Lung (tissue), 12 donors: ENCODE data around the gene MCRIP2. TPM values are rescaled to one million over a fixed set of nuclear protein-coding genes. Genes with fewer than 3 reads are reported as not detected.

Source experiments
- ATAC-seq: fragments of 200-7000 bp; cut with Tn5 transposase; one replicate; pipeline ENCODE4 v1.9.1; 2020; ENCODE audit warnings: moderate number of reproducible peaks; ENCODE audit not compliant: insufficient read depth, low FRiP score
- DNase-seq, 3 donors: peaks; one replicate each; pipeline ENCODE4 v3.0.0-alpha.2; 2013 to 2017
- H3K27ac ChIP-seq, 2 donors: one replicate each; pipeline ENCODE4 v1.5.1; 2013; ENCODE audit warnings: mild to moderate bottlenecking in 2 of 2, moderate library complexity in 2 of 2, control low read depth in 1 of 2, inconsistent platforms in 1 of 2, low read depth in 1 of 2, low read length in 1 of 2
- H3K27me3 ChIP-seq, 3 donors: one replicate each; pipeline ENCODE4 v1.5.1; 2013; ENCODE audit warnings: low read length in 2 of 3; ENCODE audit not compliant: control insufficient read depth in 3 of 3, insufficient read depth in 3 of 3
- H3K36me3 ChIP-seq, 4 donors: one replicate each; pipeline ENCODE4 v1.5.1; 2013; ENCODE audit warnings: low read length in 4 of 4, mild to moderate bottlenecking in 1 of 4, moderate library complexity in 1 of 4; ENCODE audit not compliant: control insufficient read depth in 4 of 4, insufficient read depth in 4 of 4
- H3K4me1 ChIP-seq, 5 donors: one replicate each; pipeline ENCODE4 v1.5.1; 2013; ENCODE audit warnings: low read length in 5 of 5, mild to moderate bottlenecking in 2 of 5, moderate library complexity in 1 of 5; ENCODE audit not compliant: control insufficient read depth in 5 of 5, insufficient read depth in 5 of 5
- H3K4me3 ChIP-seq: one replicate; pipeline ENCODE4 v1.5.1; 2013; ENCODE audit warnings: mild to moderate bottlenecking, control low read depth, moderate library complexity
- H3K9ac ChIP-seq, 2 donors: one replicate each; pipeline ENCODE4 v1.5.1; 2013; ENCODE audit warnings: low read length in 2 of 2, control low read depth in 1 of 2; ENCODE audit not compliant: insufficient read depth in 1 of 2
- H3K9me3 ChIP-seq, 4 donors: one replicate each; pipeline ENCODE4 v1.5.1; 2013; ENCODE audit warnings: low read length in 3 of 4, mild to moderate bottlenecking in 1 of 4, moderate library complexity in 1 of 4; ENCODE audit not compliant: control insufficient read depth in 4 of 4, insufficient read depth in 3 of 4
- WGBS, 2 donors: extraction: QIAGEN DNeasy Blood & Tissue Kit; methylation state at CpG; one replicate each; pipeline ENCODE4 v1.1.7; 2013; 5-methylcytosine and 5-hydroxymethylcytosine counted together
- polyA plus RNA-seq, 2 donors: library from polyadenylated mRNA; stranded (reverse); fragments of 200-250 nt; gene quantifications; one replicate each; pipeline ENCODE4 v1.2.1, GENCODE V29; 2013
- total RNA-seq, 2 donors: library from RNA; depleted of rRNA in 1 of 2; stranded (reverse); fragments of >200 nt in 1 of 2; gene quantifications; one replicate each; pipeline ENCODE4 v1.2.1, GENCODE V29; 2014 to 2021
- TF ChIP-seq, protein P1 (sequence below): IDR thresholded peaks from 2 replicates; pipeline ENCODE4 v1.5.1; 2012; ENCODE audit warnings: mild to moderate bottlenecking; ENCODE audit errors: control extremely low read depth, extremely low read depth
- donor health status: control.
- donor health status: control.
- donor health status: Bipolar disorder and iron deficiency.
- donor health status: healthy.
- donor health status: DM: yes; HTN: yes; CAD: no.

The MCRIP2 gene
- total and polyA plus RNA-seq, 4 donors, result 9.1 to 109 (median 53.3) TPM

DNA sequence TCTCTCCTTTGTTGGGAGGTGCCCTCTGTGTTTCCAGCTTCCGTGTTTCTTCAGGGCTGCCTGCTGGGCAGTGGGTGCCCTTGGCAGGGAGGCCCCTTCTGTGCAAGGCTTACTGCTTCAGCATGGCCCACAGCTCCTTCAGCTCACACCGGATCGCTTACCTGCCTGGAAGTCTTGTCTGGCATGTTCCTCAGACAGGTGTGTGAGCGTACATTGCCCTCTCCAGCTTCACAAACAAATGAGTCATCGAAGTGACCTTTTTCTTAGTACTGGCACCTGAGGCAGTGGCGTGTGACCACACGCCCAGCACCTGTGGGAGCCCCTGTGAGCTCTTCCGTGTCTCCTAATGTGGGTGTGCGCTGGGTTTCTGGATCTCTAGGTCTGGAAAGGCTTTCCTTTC is 48.2 kb upstream of the MCRIP2 start:
- TF ChIP-seq, protein P1, sequence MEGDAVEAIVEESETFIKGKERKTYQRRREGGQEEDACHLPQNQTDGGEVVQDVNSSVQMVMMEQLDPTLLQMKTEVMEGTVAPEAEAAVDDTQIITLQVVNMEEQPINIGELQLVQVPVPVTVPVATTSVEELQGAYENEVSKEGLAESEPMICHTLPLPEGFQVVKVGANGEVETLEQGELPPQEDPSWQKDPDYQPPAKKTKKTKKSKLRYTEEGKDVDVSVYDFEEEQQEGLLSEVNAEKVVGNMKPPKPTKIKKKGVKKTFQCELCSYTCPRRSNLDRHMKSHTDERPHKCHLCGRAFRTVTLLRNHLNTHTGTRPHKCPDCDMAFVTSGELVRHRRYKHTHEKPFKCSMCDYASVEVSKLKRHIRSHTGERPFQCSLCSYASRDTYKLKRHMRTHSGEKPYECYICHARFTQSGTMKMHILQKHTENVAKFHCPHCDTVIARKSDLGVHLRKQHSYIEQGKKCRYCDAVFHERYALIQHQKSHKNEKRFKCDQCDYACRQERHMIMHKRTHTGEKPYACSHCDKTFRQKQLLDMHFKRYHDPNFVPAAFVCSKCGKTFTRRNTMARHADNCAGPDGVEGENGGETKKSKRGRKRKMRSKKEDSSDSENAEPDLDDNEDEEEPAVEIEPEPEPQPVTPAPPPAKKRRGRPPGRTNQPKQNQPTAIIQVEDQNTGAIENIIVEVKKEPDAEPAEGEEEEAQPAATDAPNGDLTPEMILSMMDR, result no peak
- Histone ChIP-seq H3K9ac (no peak overlapping the region), H3K9me3 (no peaks in the 10 kb centered on the region), H3K4me3 (no peak overlapping the region), H3K27ac (peak overlapping the region in 1 of 2 donors; percentile 71), H3K27me3 (no peaks in the 10 kb centered on the region), H3K4me1 (peaks cover 0 to 31% (median 21%) of the 10 kb centered on the region in 5 donors), H3K36me3 (peaks cover 0 to 5% (median 3%) of the 10 kb centered on the region in 4 donors)
- DNase-seq, result peak in 1 of 3 donors; percentile 19
- ATAC-seq, result no peak
- WGBS, 2 donors, result 70 to 87% methylated on average over 9 of the region's 9 CpGs

GRCh38 chr16:593807-594206 is 47.8 kb upstream of the MCRIP2 start:
- WGBS, 2 donors, result 80 to 91% methylated on average over 16 of the region's 16 CpGs
- Histone ChIP-seq H3K27ac (peak overlapping the region in 1 of 2 donors; percentile 71), H3K4me1 (peaks cover 0 to 31% (median 21%) of the 10 kb centered on the region in 5 donors), H3K9me3 (no peaks in the 10 kb centered on the region), H3K9ac (no peak overlapping the region), H3K36me3 (peaks cover 0 to 5% (median 4%) of the 10 kb centered on the region in 4 donors), H3K4me3 (no peak overlapping the region), H3K27me3 (no peaks in the 10 kb centered on the region)
- ATAC-seq (no peak), DNase-seq (no peak)
- TF ChIP-seq, protein P1, result no peak

DNA sequence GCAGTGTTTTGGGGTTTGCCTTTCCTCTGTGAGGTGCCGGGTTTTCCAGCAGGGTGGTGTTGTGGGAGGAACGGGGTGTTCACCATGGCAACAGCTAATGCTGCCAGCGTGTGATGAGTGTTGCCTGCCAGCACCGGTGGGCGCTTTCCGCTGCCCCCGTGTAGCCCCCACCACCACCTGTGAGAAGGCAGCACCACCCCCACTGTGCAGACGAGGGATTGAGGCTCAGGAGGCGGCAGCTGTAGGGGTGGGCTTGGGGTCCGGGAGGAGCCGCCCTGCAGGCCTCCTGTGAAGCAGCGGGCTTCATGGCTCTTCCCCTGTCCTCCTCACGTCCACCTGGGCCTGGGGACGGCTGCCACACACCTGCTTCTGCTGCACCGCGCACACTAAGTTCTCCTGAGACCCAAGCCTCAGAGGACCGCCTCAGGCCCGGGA is 46.5 kb upstream of the MCRIP2 start:
- no peak overlapping the region for H3K9ac ChIP-seq

More for the DNA sequence above, 46.5 kb upstream of the MCRIP2 start:
- no peak overlapping the region for H3K27ac ChIP-seq
- H3K36me3 ChIP-seq, result peaks cover 0 to 13% (median 5%) of the 10 kb centered on the region in 4 donors
- no peaks in the 10 kb centered on the region for H3K9me3 ChIP-seq
- H3K4me1 ChIP-seq, result peaks cover 0 to 33% (median 21%) of the 10 kb centered on the region in 5 donors
- 89 to 90% methylated on average over 18 of the region's 18 CpGs for whole genome bisulfite sequencing, 2 donors
- no peaks in the 10 kb centered on the region for H3K27me3 ChIP-seq
- TF ChIP-seq, protein P1, result no peak
- no peak overlapping the region for H3K4me3 ChIP-seq
- DNase-seq (no peak), ATAC-seq (no peak)
